H1 (cell line): ENCODE results near the gene ZBTB40. TPM values are rescaled to one million over a fixed set of nuclear protein-coding genes. Genes with fewer than 3 reads are reported as not detected.
A peak's percentile ranks its signal among the peaks of the same experiment; 100 is the strongest.

Experiments used
- CTCF ChIA-PET: fragments of 300-600 bp; sonication (Branson Sonifier 250); formaldehyde crosslinking; loops from one replicate; lab custom pipeline; 2021; ENCODE audit not compliant: partially characterized antibody; lab: Charles Lee
- POLR2A ChIA-PET: fragments of 300-600 bp; sonication (Branson Sonifier 250); formaldehyde crosslinking; loops from one replicate; lab custom pipeline; 2021; ENCODE audit warnings: inconsistent platforms; ENCODE audit not compliant: partially characterized antibody; lab: Charles Lee
- DNase-seq, 2 experiments: peaks; one replicate each; pipeline versions ENCODE4 v3.0.0 to v3.0.0-alpha.2; 2010 to 2022; ENCODE audit warnings: low spot score in 2 of 2, low read depth in 1 of 2, mixed read lengths in 1 of 2
- FAIRE-seq: peaks from 2 replicates; lab custom pipeline; 2011; peaks lifted over from hg19 to GRCh38; lab: Jason Lieb, UNC
- H2AFZ ChIP-seq: 2 replicates; pipeline ENCODE4 v1.8.1; 2012; ENCODE audit warnings: low read length, inconsistent platforms
- H2AK5ac ChIP-seq: 2 replicates; pipeline ENCODE4 v1.6.1; 2013; ENCODE audit warnings: low read depth, low read length
- H2BK120ac ChIP-seq: replicated peaks from 2 replicates; pipeline ENCODE3; 2013; ENCODE audit warnings: low read depth, low read length, inconsistent platforms
- H2BK12ac ChIP-seq: 2 replicates; pipeline ENCODE4 v1.6.1; 2013; ENCODE audit warnings: low read depth, low read length
- H2BK15ac ChIP-seq: 2 replicates; pipeline ENCODE4 v1.6.1; 2013; ENCODE audit warnings: low read length
- H2BK20ac ChIP-seq: 2 replicates; pipeline ENCODE4 v1.6.1; 2013; ENCODE audit warnings: low read length
- H2BK5ac ChIP-seq: 2 replicates; pipeline ENCODE4 v1.6.1; 2013; ENCODE audit warnings: low read depth, low read length
- H3K14ac ChIP-seq: 2 replicates; pipeline ENCODE4 v1.6.1; 2013; ENCODE audit warnings: inconsistent platforms; ENCODE audit not compliant: insufficient read length
- H3K18ac ChIP-seq: 2 replicates; pipeline ENCODE4 v1.6.1; 2013; ENCODE audit warnings: low read length; ENCODE audit errors: extremely low read depth
- H3K23ac ChIP-seq: 2 replicates; pipeline ENCODE4 v1.6.1; 2013; ENCODE audit warnings: inconsistent platforms; ENCODE audit not compliant: insufficient read length
- H3K23me2 ChIP-seq: 2 replicates; pipeline ENCODE4 v1.6.1; 2013; ENCODE audit warnings: low read depth, low read length
- H3K27ac ChIP-seq: 2 replicates; pipeline ENCODE4 v1.6.1; 2011; ENCODE audit warnings: low read depth, low read length, inconsistent platforms
- H3K27me3 ChIP-seq, 4 experiments: replicated peaks in 1 of 4; 1 replicate in 1 of 4; 2 replicates in 3 of 4; pipeline versions ENCODE4 v1.6.1 to v1.8.1; 2011 to 2013; ENCODE audit warnings: low read length in 3 of 4, mild to moderate bottlenecking in 3 of 4, inconsistent platforms in 2 of 4, mixed read lengths in 2 of 4, moderate library complexity in 1 of 4; ENCODE audit not compliant: control insufficient read depth in 3 of 4, insufficient read depth in 3 of 4; ENCODE audit errors: extremely low read depth in 1 of 4
- H3K36me3 ChIP-seq, 4 experiments: 2 replicates each; pipeline versions ENCODE4 v1.6.1 to v1.8.1; 2011 to 2013; ENCODE audit warnings: mild to moderate bottlenecking in 4 of 4, low read length in 3 of 4, moderate library complexity in 2 of 4, control low read depth in 1 of 4, inconsistent platforms in 1 of 4; ENCODE audit not compliant: insufficient read depth in 4 of 4, control insufficient read depth in 2 of 4
- H3K4ac ChIP-seq: replicated peaks from 2 replicates; pipeline ENCODE3; 2013; ENCODE audit warnings: low read length, low read depth, mixed read lengths, inconsistent platforms; ENCODE audit not compliant: insufficient read length
- H3K4me1 ChIP-seq, 4 experiments: replicated peaks in 1 of 4; 1 replicate in 1 of 4; 2 replicates in 3 of 4; pipeline versions ENCODE4 v1.6.1 to v1.8.1; 2011 to 2013; ENCODE audit warnings: low read length in 3 of 4, inconsistent platforms in 2 of 4, mixed read lengths in 1 of 4; ENCODE audit not compliant: insufficient read depth in 4 of 4, control insufficient read depth in 3 of 4
- H3K4me2 ChIP-seq, 2 experiments: 2 replicates each; pipeline versions ENCODE4 v1.6.1 to v1.8.1; 2011 to 2013; ENCODE audit warnings: low read depth in 2 of 2, low read length in 2 of 2, control low read depth in 1 of 2, inconsistent platforms in 1 of 2, mild to moderate bottlenecking in 1 of 2; ENCODE audit not compliant: insufficient read depth in 1 of 2
- H3K4me3 ChIP-seq, 4 experiments: fragments of 200-600, 300-600 bp in 1 of 4; sonication (generic), shearing (Covaris generic), sonication (Bioruptor Twin) in 1 of 4; 2 replicates each; pipeline versions ENCODE4 v1.5.1 to v1.8.1; 2011 to 2016; ENCODE audit warnings: low read length in 4 of 4, low read depth in 3 of 4, control low read depth in 2 of 4, inconsistent platforms in 2 of 4, mild to moderate bottlenecking in 2 of 4, mixed read lengths in 1 of 4, moderate library complexity in 1 of 4; ENCODE audit not compliant: insufficient read depth in 2 of 4; ENCODE audit errors: extremely low read depth in 1 of 4
- H3K56ac ChIP-seq: replicated peaks from 2 replicates; pipeline ENCODE3; 2013; ENCODE audit warnings: low read depth, mild to moderate bottlenecking, mixed read lengths, low read length, inconsistent platforms; ENCODE audit not compliant: insufficient read length
- H3K79me1 ChIP-seq: 2 replicates; pipeline ENCODE4 v1.6.1; 2013; ENCODE audit warnings: low read depth, low read length, control low read depth
- H3K79me2 ChIP-seq, 2 experiments: 2 replicates each; pipeline versions ENCODE4 v1.6.1 to v1.8.1; 2012 to 2013; ENCODE audit warnings: low read length in 2 of 2, mild to moderate bottlenecking in 2 of 2, inconsistent platforms in 1 of 2; ENCODE audit not compliant: insufficient read depth in 2 of 2, control insufficient read depth in 1 of 2
- H3K9ac ChIP-seq, 4 experiments: replicated peaks in 1 of 4; 1 replicate in 1 of 4; 2 replicates in 3 of 4; pipeline versions ENCODE4 v1.6.1 to v1.8.1; 2011 to 2013; ENCODE audit warnings: low read depth in 3 of 4, low read length in 3 of 4, control low read depth in 2 of 4, mild to moderate bottlenecking in 2 of 4, moderate library complexity in 2 of 4, inconsistent platforms in 1 of 4; ENCODE audit errors: extremely low read depth in 1 of 4
- H3K9me3 ChIP-seq, 2 experiments: 2 replicates each; pipeline versions ENCODE4 v1.6.1 to v1.8.1; 2012 to 2013; ENCODE audit warnings: mild to moderate bottlenecking in 2 of 2, moderate library complexity in 2 of 2, control low read depth in 1 of 2, inconsistent platforms in 1 of 2, low read depth in 1 of 2, low read length in 1 of 2, mixed read lengths in 1 of 2; ENCODE audit not compliant: insufficient read depth in 2 of 2
- H4K20me1 ChIP-seq, 2 experiments: replicated peaks in 1 of 2; 2 replicates each; pipeline versions ENCODE3 to v1.8.1; 2011 to 2013; ENCODE audit warnings: inconsistent platforms in 2 of 2, low read length in 2 of 2, mild to moderate bottlenecking in 1 of 2; ENCODE audit not compliant: insufficient read depth in 2 of 2, control insufficient read depth in 1 of 2
- H4K5ac ChIP-seq: 2 replicates; pipeline ENCODE4 v1.6.1; 2013; ENCODE audit warnings: low read length, low read depth, mixed read lengths, inconsistent platforms; ENCODE audit not compliant: insufficient read length
- H4K8ac ChIP-seq: 2 replicates; pipeline ENCODE4 v1.8.0; 2013; ENCODE audit warnings: mild to moderate bottlenecking, moderate library complexity, low read length, inconsistent platforms; ENCODE audit not compliant: insufficient read depth; ENCODE audit errors: extremely low read depth
- H4K91ac ChIP-seq: replicated peaks from 2 replicates; pipeline ENCODE3; 2013; ENCODE audit warnings: low read length, mixed read lengths, inconsistent platforms; ENCODE audit not compliant: insufficient read length
- BACH1 ChIP-seq: IDR thresholded peaks from 2 replicates; pipeline ENCODE4 v1.6.1; 2012; ENCODE audit warnings: low read length, improper control_type of control experiment
- BRCA1 ChIP-seq: IDR thresholded peaks from 2 replicates; pipeline ENCODE4 v1.6.1; 2012; ENCODE audit warnings: low read depth, low read length, improper control_type of control experiment
- CTCF ChIP-seq, 3 experiments: IDR thresholded peaks; 1 replicate in 2 of 3; 2 replicates in 1 of 3; pipeline versions ENCODE4 v1.5.1 to v1.6.1; 2011; ENCODE audit warnings: low read length in 3 of 3, mild to moderate bottlenecking in 3 of 3, inconsistent platforms in 2 of 3, low read depth in 1 of 3, moderate library complexity in 1 of 3; ENCODE audit not compliant: insufficient read depth in 1 of 3; ENCODE audit errors: control extremely low read depth in 1 of 3
- EGR1 ChIP-seq: IDR thresholded peaks from 2 replicates; pipeline ENCODE4 v1.6.1; 2011; ENCODE audit warnings: low read depth, low read length, borderline replicate concordance
- GABPA ChIP-seq: IDR thresholded peaks from 2 replicates; pipeline ENCODE4 v1.6.1; 2011; ENCODE audit warnings: mild to moderate bottlenecking, low read length, moderate library complexity, borderline replicate concordance; ENCODE audit not compliant: insufficient read depth
- JUND ChIP-seq: IDR thresholded peaks from 2 replicates; pipeline ENCODE4 v1.6.1; 2011; ENCODE audit warnings: mild to moderate bottlenecking, improper control_type of control experiment, low read length
- RAD21 ChIP-seq, 2 experiments: IDR thresholded peaks in 1 of 2; conservative IDR thresholded peaks in 1 of 2; 2 replicates each; pipeline ENCODE4 v1.6.1; 2011; ENCODE audit warnings: low read depth in 2 of 2, low read length in 2 of 2, improper control_type of control experiment in 1 of 2, inconsistent platforms in 1 of 2, mild to moderate bottlenecking in 1 of 2, moderate library complexity in 1 of 2
- RFX5 ChIP-seq: IDR thresholded peaks from 2 replicates; pipeline ENCODE4 v1.6.1; 2011; ENCODE audit warnings: low read depth, low read length, improper control_type of control experiment, borderline replicate concordance
- SP4 ChIP-seq: IDR thresholded peaks from 2 replicates; pipeline ENCODE4 v1.6.1; 2012; ENCODE audit warnings: low read length, inconsistent platforms
- TBP ChIP-seq: IDR thresholded peaks from 2 replicates; pipeline ENCODE4 v1.6.1; 2011; ENCODE audit warnings: low read depth, low read length, improper control_type of control experiment
- WGBS, 2 experiments: shearing (Covaris generic) in 1 of 2; methylation state at CpG; one replicate each; pipeline versions ENCODE4 v1.1.6 to v1.1.7; 2013 to 2015; ENCODE audit warnings: low lambda C conversion rate in 2 of 2, mixed read lengths in 2 of 2, inconsistent platforms in 1 of 2, low coverage in 1 of 2, missing lambda C conversion rate in 1 of 2; ENCODE audit not compliant: insufficient replicate concordance in 2 of 2, insufficient coverage in 1 of 2, insufficient read length in 1 of 2; ENCODE audit errors: extremely low coverage in 1 of 2, missing lambda C conversion rate in 1 of 2; 5-methylcytosine and 5-hydroxymethylcytosine counted together
- polyA plus RNA-seq, 7 experiments: library from polyadenylated mRNA; depleted of rRNA in 3 of 7; stranded (reverse) in 5 of 7; unstranded in 2 of 7; fragments of >200 nt in 5 of 7; fragments of 200-250 nt in 2 of 7; gene quantifications; 1 replicate in 5 of 7; 2 replicates in 1 of 7; 4 replicates in 1 of 7; pipeline versions ENCODE4 v1.2.1 to v1.2.3, GENCODE V29; 2011 to 2013; ENCODE audit warnings: missing spikeins in 2 of 7, mixed read lengths in 2 of 7
- total RNA-seq: library from RNA; stranded (reverse); fragmentation: NEBNext Ultra II Directional; extraction: Animal tissue kit (Norgen Biotek cat#: 25700); gene quantifications from 2 replicates; pipeline ENCODE4 v1.2.1, GENCODE V29; 2021

ZBTB40 gene
- total and polyA plus RNA-seq, 2 of the 8 experiments (the other 6 are each of a cell fraction or from before 2014, with no cell fraction given), result 3.1 to 19.3 TPM

GRCh38 chr1:22420455-22421053 lies 31.1 kb upstream of the ZBTB40 start:
- no peaks in the 10 kb centered on the region for H3K79me1 ChIP-seq
- H4K8ac ChIP-seq, result no peak overlapping the region
- H2BK15ac ChIP-seq, result no peak overlapping the region
- no peak overlapping the region for H3K27ac ChIP-seq
- H2BK20ac ChIP-seq, result no peak overlapping the region
- no peak overlapping the region for H2BK120ac ChIP-seq
- no peak overlapping the region for H3K56ac ChIP-seq
- H3K9me3 ChIP-seq, result no peaks in the 10 kb centered on the region
- H2BK12ac ChIP-seq, result no peak overlapping the region
- DNase-seq (peak; percentile 73 to 86), FAIRE-seq (peak; percentile 7)
- ChIA-PET CTCF (interaction anchor here (0.6 to 3.8 kb wide), 32 partner anchors 22 to 513 kb away, joined by 3 to 40 read pairs (median 3); no protein-coding TSS in a partner anchor), POLR2A (no interaction called here)
- H3K4ac ChIP-seq, result no peak overlapping the region
- no peaks in the 10 kb centered on the region; the same call in 1 of the 2 replicates for H3K23me2 ChIP-seq
- no peak overlapping the region for H3K4me3 ChIP-seq
- no peak overlapping the region for H4K5ac ChIP-seq
- H3K79me2 ChIP-seq, result no peaks in the 10 kb centered on the region
- no peak overlapping the region for H2AK5ac ChIP-seq
- no peak overlapping the region for H4K91ac ChIP-seq
- H3K9ac ChIP-seq, result no peak overlapping the region
- H3K36me3 ChIP-seq, result no peaks in the 10 kb centered on the region
- H2BK5ac ChIP-seq, result no peak overlapping the region
- H3K23ac ChIP-seq, result no peak overlapping the region
- no peaks in the 10 kb centered on the region for H3K27me3 ChIP-seq
- H3K14ac ChIP-seq, result no peak overlapping the region
- peaks cover 0 to 3% (median 1%) of the 10 kb centered on the region in 4 experiments; a peak in 1 of 7 replicates for H3K4me1 ChIP-seq
- 60% methylated on average over 15 of the region's 15 CpGs; no CpG with 5 or more reads in 1 of the 2 experiments for WGBS, 2 experiments
- H3K4me2 ChIP-seq, result peak overlapping the region in 1 of 2 experiments; percentile 34; a peak in 1 of 4 replicates
- H2AFZ ChIP-seq, result peak overlapping the region; percentile 70; the same call in 1 of the 2 replicates
- H4K20me1 ChIP-seq, result no peaks in the 10 kb centered on the region
- no peak overlapping the region for H3K18ac ChIP-seq
- TF ChIP-seq BACH1, result peak; percentile 18; the same call in 1 of the 2 replicates
- TF ChIP-seq SP4, result no peak
- TF ChIP-seq EGR1, result no peak
- TF ChIP-seq TBP, result 0 out of 2 replicates have a peak, but pooled peaks have one; percentile 26
- peak; percentile 100 for TF ChIP-seq RAD21 (IDR thresholded peaks at IDR 0.05 in 1 of 2, conservative IDR thresholded peaks at IDR 0.05 in 1 of 2; ENCODE audit: low read depth in 2 of 2, low read length in 2 of 2)
- TF ChIP-seq JUND, result no peak
- no peak for TF ChIP-seq BRCA1
- peak; percentile 91 to 95 (median 95) for TF ChIP-seq CTCF (IDR thresholded peaks at IDR 0.05; ENCODE audit: control extremely low read depth in 1 of 3, insufficient read depth in 1 of 3, low read depth in 1 of 3, low read length in 3 of 3)
- peak; percentile 60; the same call in 1 of the 2 replicates for TF ChIP-seq GABPA
- TF ChIP-seq RFX5, result peak; percentile 54
